ENCODE data around the gene MICAL2.

DNA sequence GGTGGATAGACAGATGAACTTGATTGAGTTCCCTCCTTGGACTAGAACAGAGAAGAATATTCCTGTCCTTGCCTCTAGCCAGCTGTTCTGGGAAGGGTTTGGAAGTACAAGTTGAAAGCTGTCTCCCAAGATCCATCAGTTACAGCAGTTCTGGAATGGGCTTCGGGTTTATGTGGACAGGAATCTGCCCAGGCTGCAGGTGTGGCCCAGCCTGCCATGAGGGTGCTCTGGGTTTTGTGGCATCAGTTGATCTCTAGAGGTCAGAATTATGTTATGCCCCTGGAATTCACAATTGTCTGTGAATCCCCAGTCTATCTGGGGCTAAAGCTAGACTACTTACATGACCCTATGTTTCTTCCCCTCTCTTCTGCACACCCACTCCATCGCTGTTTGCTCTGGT is 4.9 kb upstream of the MICAL2 start:
- TF ChIP-seq EZH2 (IDR thresholded peaks at IDR 0.05), result no peak
- no peak for TF ChIP-seq POLR2AphosphoS5 (IDR thresholded peaks at IDR 0.05; ENCODE audit: borderline replicate concordance, low read depth, low read length)
